Fibroblast of peridontal ligament (primary cell): ENCODE measurements around the gene KIFC3.
"Not testable (repeated sequence)": the region's sequence is repeated elsewhere in the genome, so short reads cannot be mapped to it uniquely, and the experiment has no call there.

Experiments used
- DNase-seq: peaks from one replicate; pipeline ENCODE4 v3.0.0-alpha.2; 2010; ENCODE audit errors: extremely low read depth

Gene KIFC3

DNA sequence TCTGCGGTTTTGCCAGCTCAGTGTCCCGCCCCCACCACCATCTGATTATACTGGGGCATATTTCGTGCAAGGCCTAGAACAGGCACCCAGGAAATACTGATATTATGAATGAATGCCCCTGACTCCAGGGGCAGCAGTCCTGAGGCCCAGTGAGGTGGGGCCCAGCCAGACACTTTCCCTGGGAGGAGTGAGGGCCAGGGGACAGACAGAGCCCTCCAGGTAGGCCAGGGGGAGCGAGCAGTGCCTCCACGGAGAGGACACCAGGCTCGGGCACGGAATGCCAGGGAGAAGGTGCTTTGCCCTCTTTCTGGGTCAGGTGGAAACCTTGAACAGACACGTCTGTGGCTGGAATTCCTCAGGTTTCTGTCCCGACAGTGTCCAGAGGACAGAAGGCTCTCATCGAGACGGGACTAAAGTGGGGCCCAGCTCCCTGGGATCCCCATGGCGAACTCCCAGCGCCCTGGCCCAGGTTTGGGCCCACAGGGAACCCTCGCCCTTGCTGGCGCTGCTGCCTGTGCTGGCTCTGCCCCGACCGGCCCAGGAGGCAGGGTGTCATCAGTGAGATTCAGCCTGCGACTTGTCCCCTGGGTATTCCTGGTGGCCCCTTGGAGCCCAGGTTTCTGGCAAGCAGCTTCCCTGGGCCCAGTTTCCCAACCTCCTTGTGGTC is 62.4 kb downstream of the KIFC3 start:
- DNase-seq, result no peak

GRCh38 chr16:57738844-57739243 is 63.4 kb downstream of the KIFC3 start:
- no peak for DNase-seq

GRCh38 chr16:57736419-57737351 is 65.6 kb downstream of the KIFC3 start:
- peak; percentile 86 for DNase-seq

DNA sequence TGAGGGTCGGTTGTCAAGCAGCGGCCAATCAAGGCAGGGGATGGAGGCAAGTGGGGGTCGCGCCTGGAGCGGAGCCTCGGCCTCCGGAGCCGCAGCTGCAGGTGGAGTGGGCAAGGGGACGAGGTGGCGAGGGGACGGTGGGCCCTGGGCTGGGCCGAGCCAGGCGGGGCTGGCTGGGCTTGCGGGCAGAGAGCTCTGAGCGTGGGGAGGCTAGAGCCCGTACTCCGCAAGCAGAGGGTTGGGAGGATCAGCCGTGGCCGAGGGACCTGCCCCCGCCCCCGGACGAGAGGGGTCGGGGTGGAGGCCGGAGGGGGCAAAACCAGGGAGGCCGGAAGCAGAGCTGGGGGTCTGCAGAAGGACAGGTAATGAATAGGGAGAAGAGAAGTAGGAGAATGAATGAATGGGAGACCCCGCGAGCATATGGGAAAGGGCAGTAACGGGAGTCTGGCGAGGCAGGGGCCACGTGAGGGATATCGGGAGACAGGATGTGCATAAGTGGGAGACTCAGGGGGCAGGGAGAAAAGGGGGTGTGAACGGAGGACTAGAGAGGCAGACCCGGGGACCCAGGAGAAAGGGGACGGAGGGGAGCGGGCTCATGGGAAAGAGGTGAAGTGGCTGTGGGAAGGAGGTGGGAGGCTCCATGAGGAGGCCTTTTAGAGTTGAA is 66.4 kb downstream of the KIFC3 start, which contains the start of gene KATNB1:
TSS of gene KATNB1 (plus strand) at position 16 of the 664 bp plus-strand sequence. CDS start 1,474 bp downstream, outside the sequence.
- no peak for DNase-seq

DNA sequence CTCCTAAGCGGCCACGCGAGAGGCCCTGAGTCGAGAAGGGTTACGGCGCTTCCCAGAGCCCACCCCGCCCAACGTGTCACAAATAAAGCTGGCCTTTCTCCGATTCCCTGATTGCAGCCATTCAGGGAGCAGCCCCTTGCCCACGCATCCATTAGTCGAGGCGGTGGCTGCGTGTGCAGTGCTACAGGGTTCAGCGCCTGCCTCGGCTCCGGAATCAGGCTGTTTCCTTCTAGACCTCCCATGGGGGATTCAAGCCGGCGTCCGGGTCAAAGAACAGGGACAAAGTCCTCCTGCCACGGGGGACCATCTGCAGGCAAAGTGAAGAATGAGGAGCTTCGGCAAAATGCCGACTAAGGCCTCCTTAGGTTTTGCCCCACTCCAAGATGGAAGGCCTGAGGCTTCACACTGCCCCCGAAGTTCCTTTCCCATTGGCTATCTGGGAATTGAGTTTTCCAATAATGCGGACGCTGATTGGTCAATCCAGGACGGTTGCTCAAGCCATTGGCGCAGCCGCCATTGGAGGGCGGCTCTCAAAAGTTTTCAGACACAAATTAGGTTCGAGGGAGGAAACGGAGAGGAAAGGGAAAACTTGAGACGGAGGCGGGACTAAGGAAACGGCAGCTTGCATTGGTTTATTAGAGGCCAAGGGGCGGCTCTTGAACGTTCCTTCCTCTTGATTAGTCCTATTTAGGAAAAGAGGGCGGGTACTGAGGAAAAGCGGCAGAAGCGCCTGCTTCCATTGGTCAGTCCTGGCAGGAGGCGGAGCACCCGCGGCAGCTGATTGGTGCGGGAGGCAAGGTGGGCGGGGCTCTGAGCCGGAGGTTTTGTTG is 67.2 kb downstream of the KIFC3 start:
- peak; percentile 100 for DNase-seq

- no peak for DNase-seq
Observed at GRCh38 chr16:57734308-57734924, 67.9 kb downstream of the KIFC3 start.

- DNase-seq, result no peak
Observed at GRCh38 chr16:57732714-57733113, 69.6 kb downstream of the KIFC3 start.

GRCh38 chr16:57732037-57732436 is 70.3 kb downstream of the KIFC3 start:
- peak; percentile 59 for DNase-seq

- no peak for DNase-seq
Observed at GRCh38 chr16:57730771-57731730, 71.2 kb downstream of the KIFC3 start.

DNA sequence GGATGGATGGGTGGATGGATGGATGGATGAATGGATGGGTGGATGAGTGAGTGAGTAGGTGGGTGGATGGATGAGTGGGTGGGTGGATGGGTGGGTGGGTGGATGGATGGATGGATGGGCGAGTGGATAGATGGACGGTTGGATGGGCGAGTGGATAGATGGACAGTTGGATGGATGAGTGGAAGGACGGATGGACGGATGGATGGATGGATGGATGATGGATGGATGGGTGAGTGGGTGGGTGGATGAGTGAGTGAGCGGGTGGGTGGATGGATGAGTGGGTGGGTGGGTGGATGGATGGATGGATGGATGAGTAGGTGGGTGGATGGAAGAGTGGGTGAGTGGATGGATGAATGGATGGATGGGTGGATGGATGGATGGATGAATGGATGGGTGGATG is 72.4 kb downstream of the KIFC3 start:
- not testable (repeated sequence) for DNase-seq

- no peak for DNase-seq
Observed at GRCh38 chr16:57729182-57729484, 73.2 kb downstream of the KIFC3 start.

DNA sequence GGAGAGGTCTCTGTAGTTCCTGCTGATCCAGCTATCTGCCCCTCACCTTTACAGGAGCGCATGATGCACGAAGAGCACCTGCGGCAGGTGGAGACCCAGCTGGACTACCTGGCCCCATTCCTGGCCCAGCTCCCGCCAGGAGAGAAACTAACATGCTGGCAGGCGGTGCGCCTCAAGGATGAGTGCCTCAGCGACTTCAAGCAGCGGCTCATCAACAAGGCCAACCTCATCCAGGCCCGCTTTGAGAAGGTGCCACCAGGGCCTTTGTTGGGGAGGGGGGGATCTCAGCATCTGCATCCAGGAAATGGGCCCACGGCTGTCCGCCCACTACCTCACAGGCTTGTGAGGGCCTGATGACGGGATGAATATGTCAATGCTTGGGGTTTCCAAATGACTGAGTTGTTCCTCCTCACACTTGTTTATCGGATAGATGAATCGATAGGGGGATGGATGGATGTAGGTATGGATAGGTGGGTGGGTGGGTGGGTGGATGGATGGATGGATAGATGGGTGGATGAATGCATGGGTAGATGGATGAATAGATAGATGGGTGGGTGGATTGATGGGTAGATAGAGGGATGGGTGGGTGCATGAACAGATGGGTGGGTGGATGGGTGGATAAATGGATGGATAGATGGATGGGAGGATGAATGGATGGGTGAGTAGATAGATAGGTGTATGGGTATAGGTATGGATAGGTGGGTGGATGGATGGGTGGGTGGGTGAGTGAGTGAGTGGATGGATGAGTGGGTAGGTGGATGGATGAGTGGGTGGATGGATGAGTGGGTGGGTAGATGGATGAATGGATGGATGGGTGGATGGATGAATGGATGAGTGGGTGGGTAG is 73.7 kb downstream of the KIFC3 start:
- no peak for DNase-seq

DNA sequence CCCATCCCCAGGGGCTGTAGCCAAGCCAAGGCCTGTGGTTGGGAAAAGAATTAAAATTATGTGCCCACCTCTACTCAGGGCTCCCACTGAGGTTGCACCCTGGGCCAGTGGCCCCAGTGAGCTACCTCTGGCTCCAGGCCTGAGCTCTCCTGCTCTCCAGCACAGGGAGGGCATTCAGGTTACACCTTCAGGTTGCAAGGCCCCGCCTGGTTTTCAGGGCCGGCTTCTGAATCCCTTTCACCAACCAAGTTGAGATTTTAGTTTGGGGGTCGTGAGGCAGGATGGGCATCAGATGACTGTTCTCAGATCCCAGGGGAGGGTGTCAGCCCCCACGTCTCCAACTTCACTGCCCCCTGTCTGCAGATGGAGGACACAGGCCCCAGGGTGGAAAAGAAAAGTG is 74.7 kb downstream of the KIFC3 start:
- no peak for DNase-seq

GRCh38 chr16:57726433-57726947 is 75.8 kb downstream of the KIFC3 start:
- DNase-seq, result no peak

- no peak for DNase-seq
Observed at GRCh38 chr16:57725976-57726375, 76.3 kb downstream of the KIFC3 start.

DNA sequence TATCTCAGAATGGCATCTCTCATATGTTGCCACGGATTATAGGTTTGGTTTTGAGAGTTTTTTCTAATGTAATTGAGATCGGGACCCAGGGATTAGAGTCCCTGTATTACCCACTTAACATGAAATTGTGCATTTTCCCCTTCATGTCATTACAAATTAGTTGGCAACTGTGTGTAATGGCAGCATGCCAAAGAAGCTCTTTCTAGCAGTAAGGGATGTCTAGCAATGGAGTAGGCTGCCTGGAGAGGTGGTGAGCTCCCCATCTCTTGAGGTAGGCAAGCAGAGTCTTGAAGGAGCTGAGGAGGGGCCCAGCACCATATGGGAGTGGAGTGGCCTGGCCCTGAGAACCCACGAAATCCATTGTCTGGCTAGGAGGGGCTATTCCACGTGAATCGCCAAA is 76.7 kb downstream of the KIFC3 start:
- no peak for DNase-seq

GRCh38 chr16:57725151-57725550 is 77.1 kb downstream of the KIFC3 start:
- no peak for DNase-seq

GRCh38 chr16:57724531-57724930 is 77.8 kb downstream of the KIFC3 start:
- DNase-seq, result no peak

- DNase-seq, result no peak
Observed at GRCh38 chr16:57723170-57723569, 79.1 kb downstream of the KIFC3 start.
